GM12892 (cell line): ENCODE measurements around the gene SYCP3.
A peak's percentile ranks its signal among the peaks of the same experiment; 100 is the strongest.

ENCODE experiments used
- DNase-seq: peaks from one replicate; pipeline ENCODE4 v3.0.0; 2011; ENCODE audit not compliant: insufficient read length
- FAIRE-seq: peaks from 2 replicates; lab custom pipeline; 2011; peaks lifted over from hg19 to GRCh38; lab: Jason Lieb, UNC
- POLR2A ChIP-seq: IDR thresholded peaks from 2 replicates; pipeline ENCODE4 v1.6.1; 2011; ENCODE audit warnings: low read depth, low read length, control low read depth
- POLR2AphosphoS5 ChIP-seq: IDR thresholded peaks from 2 replicates; pipeline ENCODE4 v1.6.1; 2011; ENCODE audit warnings: low read depth, low read length, control low read depth
- TAF1 ChIP-seq: IDR thresholded peaks from 2 replicates; pipeline ENCODE4 v1.6.1; 2011; ENCODE audit warnings: low read depth, mild to moderate bottlenecking, control low read depth, low read length, borderline replicate concordance

The SYCP3 gene

DNA sequence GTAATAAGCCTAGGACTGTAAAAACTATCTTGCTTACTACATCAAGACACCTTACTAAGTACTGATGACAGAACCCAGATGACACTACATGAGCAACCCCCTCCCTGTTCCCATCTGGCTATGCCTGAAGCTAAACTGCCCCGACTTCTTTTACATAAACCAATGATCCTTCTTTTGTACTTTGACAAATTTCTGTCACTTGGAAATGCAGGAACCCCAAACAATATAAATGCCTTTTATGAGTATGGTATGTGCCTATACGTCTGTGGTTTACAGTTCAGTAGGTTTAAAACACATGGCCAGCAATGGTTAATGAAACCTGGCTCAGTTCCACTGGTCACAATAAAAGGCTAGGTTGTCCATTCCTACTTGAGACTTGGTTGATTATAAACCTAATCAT lies 6.1 kb downstream of the SYCP3 start:
- peak; percentile 66 for FAIRE-seq
- no peak for DNase-seq
- TF ChIP-seq TAF1 (no peak), POLR2A (no peak), POLR2AphosphoS5 (no peak)

GRCh38 chr12:101732318-101732717 lies 6.9 kb downstream of the SYCP3 start:
- FAIRE-seq (peak; percentile 21), DNase-seq (no peak)
- TF ChIP-seq POLR2AphosphoS5 (no peak), POLR2A (no peak), TAF1 (no peak)

GRCh38 chr12:101729842-101730241 lies 9.4 kb downstream of the SYCP3 start:
- DNase-seq (no peak), FAIRE-seq (no peak)
- TF ChIP-seq POLR2A, result no peak
- no peak for TF ChIP-seq POLR2AphosphoS5
- no peak for TF ChIP-seq TAF1

- DNase-seq (no peak), FAIRE-seq (no peak)
- TF ChIP-seq POLR2AphosphoS5, result no peak
- no peak for TF ChIP-seq TAF1
- no peak for TF ChIP-seq POLR2A
These were observed 12.2 kb downstream of the SYCP3 start for GRCh38 chr12:101727098-101727497.

DNA sequence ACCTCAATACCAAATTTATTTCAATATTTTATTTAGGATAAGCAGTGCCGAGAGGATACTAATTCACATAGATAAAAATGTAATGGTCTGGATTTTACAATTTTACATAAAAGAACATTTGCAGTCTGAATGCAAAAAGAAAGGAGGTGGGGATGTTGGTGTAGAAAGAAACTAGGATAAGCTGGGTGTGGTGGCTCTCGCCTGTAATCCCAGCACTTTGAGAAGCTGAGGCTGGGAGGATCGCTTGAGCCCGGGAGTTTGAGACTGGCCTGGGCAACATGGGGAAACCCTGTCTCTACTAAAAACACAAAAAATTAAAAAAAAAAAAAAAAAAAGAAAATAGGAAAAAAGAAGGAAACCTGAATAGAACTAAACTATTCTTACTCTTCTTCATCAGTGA lies 16.9 kb downstream of the SYCP3 start:
- TF ChIP-seq POLR2A, result no peak
- TF ChIP-seq TAF1, result no peak
- TF ChIP-seq POLR2AphosphoS5, result no peak
- DNase-seq, result no peak
- no peak for FAIRE-seq

- FAIRE-seq (no peak), DNase-seq (no peak)
- TF ChIP-seq POLR2AphosphoS5 (no peak), POLR2A (no peak), TAF1 (no peak)
These were observed 19.1 kb downstream of the SYCP3 start for GRCh38 chr12:101720118-101720517.

GRCh38 chr12:101719566-101719965 lies 19.7 kb downstream of the SYCP3 start:
- TF ChIP-seq POLR2A, result no peak
- TF ChIP-seq POLR2AphosphoS5, result no peak
- TF ChIP-seq TAF1, result no peak
- FAIRE-seq, result no peak

DNA sequence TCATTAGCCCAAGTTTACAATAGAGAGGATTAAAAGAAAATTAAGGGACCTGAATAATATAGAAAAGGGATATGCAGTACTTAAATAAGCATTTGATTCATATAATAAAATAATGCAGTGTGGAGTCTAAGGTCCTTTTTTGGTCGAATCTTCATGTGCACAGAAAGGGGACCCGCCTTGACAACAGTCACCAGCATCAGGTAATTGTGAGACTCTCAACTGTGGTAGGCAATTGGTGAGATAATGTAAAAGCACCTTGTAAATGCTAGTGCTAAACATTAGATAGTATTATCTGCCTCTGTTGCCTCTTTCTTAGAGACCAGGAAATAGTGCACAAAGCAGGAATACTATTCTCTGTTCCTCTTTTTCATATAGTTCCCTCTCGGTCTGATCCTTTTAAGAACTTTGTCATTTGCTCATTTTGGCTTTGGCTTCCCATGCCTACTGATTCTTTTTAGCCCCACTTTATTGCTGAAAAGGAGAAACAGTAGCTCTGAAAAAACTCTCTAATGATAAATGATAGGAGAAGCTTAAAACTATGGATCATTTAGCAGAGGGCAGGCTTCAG lies 24.3 kb downstream of the SYCP3 start:
- DNase-seq (no peak), FAIRE-seq (no peak)
- no peak for TF ChIP-seq POLR2AphosphoS5
- TF ChIP-seq TAF1, result no peak
- no peak for TF ChIP-seq POLR2A

More at GRCh38 chr12:101719566-101719965, 19.7 kb downstream of the SYCP3 start:
- DNase-seq, result no peak

- FAIRE-seq (no peak), DNase-seq (no peak)
- TF ChIP-seq TAF1, result no peak
- no peak for TF ChIP-seq POLR2A
- no peak for TF ChIP-seq POLR2AphosphoS5
These were observed 25.3 kb downstream of the SYCP3 start for GRCh38 chr12:101713930-101714329.

- FAIRE-seq (no peak), DNase-seq (no peak)
- TF ChIP-seq POLR2A (no peak), POLR2AphosphoS5 (no peak), TAF1 (no peak)
These were observed 26.1 kb downstream of the SYCP3 start for GRCh38 chr12:101713059-101713682.

DNA sequence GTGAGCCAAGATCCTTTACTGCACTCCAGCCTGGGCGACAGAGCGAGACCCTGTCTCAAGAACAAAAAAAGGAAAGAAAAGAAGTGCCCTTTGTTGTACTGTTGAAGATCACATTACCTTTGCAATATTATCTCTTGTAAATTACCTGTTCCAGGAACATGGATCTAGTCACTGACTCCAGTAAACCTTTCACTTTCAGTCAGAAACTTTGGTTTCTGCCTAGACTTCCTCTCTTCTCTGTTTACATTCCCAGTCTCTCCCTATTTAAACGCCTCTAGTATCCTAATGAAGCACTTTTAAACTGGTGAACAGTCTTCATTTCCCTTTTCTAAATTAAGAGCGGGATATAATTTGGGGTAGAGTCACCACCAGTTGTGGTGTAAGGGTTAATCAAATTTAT lies 29.0 kb downstream of the SYCP3 start:
- FAIRE-seq (no peak), DNase-seq (no peak)
- TF ChIP-seq POLR2AphosphoS5 (no peak), POLR2A (no peak), TAF1 (no peak)
